NB4 (cell line): ENCODE results near the gene PPIL4.

Experiments
- DNase-seq: peaks from one replicate; pipeline ENCODE4 v3.0.0; 2010; ENCODE audit warnings: low read depth
- H3K4me3 ChIP-seq: one replicate; pipeline ENCODE4 v1.5.1; 2011; ENCODE audit warnings: mild to moderate bottlenecking, low read depth, low read length, moderate library complexity
- MAX ChIP-seq: IDR thresholded peaks from 2 replicates; pipeline ENCODE4 v1.6.1; 2011; ENCODE audit warnings: low read depth, low read length
- MYC ChIP-seq: IDR thresholded peaks from 2 replicates; pipeline ENCODE4 v1.6.1; 2011; ENCODE audit warnings: low read depth, low read length
- POLR2A ChIP-seq: IDR thresholded peaks from 2 replicates; pipeline ENCODE4 v1.6.1; 2011; ENCODE audit warnings: mild to moderate bottlenecking; ENCODE audit not compliant: insufficient read length; ENCODE audit errors: extremely low read depth
- TF ChIP-seq, protein P1 (sequence below): IDR thresholded peaks from one replicate; pipeline ENCODE4 v1.5.1; 2012; ENCODE audit warnings: low read depth, low read length

PPIL4 gene

GRCh38 chr6:149580880-149581279, 35.0 kb upstream of the PPIL4 start:
- no peak overlapping the region for H3K4me3 ChIP-seq
- no peak for DNase-seq
- no peak for TF ChIP-seq MYC

DNA sequence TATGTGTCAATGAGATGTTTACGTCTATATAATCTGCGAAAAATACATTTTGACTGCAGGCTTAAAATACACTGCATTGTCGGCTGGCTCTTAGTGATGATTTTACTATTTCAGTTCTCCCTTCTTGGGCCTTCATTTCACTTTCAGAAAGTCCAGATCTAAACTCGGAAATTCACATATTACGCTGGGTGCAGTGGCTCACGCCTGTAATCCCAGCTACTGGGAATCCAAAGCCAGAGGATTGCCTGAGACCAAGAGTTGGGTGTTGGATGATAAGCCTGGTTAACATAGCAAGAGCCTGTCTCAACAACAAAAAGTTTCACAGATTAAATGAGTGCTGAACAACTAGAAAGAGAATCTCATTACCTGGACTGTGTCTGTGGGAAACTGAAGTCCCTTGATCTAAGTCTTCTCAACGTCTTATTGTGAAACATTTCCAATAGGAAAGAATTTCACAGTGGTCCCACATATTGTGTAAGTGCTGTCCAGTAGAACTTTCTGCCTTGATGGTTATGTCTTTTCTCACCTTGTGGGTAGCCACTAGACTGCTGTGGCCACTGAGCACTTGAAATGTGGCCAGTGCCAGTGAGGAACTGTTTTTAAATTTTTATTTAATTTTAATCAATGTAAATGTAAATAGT, 22.2 kb upstream of the PPIL4 start:
- TF ChIP-seq MYC (no peak), POLR2A (no peak), MAX (no peak)
- TF ChIP-seq, protein P1, sequence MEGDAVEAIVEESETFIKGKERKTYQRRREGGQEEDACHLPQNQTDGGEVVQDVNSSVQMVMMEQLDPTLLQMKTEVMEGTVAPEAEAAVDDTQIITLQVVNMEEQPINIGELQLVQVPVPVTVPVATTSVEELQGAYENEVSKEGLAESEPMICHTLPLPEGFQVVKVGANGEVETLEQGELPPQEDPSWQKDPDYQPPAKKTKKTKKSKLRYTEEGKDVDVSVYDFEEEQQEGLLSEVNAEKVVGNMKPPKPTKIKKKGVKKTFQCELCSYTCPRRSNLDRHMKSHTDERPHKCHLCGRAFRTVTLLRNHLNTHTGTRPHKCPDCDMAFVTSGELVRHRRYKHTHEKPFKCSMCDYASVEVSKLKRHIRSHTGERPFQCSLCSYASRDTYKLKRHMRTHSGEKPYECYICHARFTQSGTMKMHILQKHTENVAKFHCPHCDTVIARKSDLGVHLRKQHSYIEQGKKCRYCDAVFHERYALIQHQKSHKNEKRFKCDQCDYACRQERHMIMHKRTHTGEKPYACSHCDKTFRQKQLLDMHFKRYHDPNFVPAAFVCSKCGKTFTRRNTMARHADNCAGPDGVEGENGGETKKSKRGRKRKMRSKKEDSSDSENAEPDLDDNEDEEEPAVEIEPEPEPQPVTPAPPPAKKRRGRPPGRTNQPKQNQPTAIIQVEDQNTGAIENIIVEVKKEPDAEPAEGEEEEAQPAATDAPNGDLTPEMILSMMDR, result no peak
- H3K4me3 ChIP-seq, result no peak overlapping the region

GRCh38 chr6:149567194-149567586, 21.3 kb upstream of the PPIL4 start:
- DNase-seq, result no peak
- TF ChIP-seq MAX (no peak), MYC (no peak), POLR2A (no peak)
- TF ChIP-seq, protein P1, result no peak
- H3K4me3 ChIP-seq, result peak overlapping the region; percentile 85

More for the DNA sequence above, 22.2 kb upstream of the PPIL4 start:
- no peak for DNase-seq

DNA sequence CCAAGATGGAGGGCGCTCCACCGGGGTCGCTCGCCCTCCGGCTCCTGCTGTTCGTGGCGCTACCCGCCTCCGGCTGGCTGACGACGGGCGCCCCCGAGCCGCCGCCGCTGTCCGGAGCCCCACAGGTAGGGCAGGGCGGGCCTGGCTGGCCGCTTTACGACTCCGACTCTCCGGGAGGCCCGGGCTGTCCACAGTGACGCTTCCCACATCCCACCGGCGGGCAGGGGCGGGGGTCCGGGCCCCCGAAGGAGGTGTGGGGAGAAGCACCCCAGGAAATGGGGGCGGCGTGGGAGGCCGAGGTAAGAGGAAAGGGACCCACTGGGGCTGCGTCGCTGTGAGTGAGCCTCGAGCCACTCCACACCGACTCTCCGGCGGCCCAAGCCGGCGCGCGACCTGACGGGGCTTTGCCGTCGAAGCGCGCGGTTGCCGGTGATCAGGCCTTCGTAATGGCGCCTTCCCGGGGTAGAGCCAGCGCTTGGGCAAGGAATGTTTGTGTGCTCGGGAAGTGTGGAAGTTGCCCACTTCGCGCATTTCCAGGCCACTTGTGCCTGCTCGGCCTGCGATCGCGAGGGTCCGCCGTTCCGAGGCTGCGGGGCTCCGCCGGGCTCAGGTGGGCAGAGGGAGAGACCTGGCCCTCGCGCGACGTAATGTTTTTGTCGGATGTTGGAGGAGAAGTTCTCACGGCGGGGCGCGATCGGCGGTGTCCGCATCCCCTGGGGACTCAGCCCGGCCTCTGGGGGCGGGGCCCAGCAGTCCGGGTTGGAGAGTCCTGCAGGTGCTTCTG, 20.8 kb upstream of the PPIL4 start:
- peak; percentile 31; the same call in 1 of the 2 replicates for TF ChIP-seq MAX
- TF ChIP-seq, protein P1, result no peak
- TF ChIP-seq POLR2A, result peak; percentile 43
- TF ChIP-seq MYC, result no peak; the same call in 1 of the 2 replicates
- H3K4me3 ChIP-seq, result peak overlapping the region; percentile 85
- peak; percentile 74 for DNase-seq

- DNase-seq, result peak; percentile 95
- TF ChIP-seq POLR2A (no peak), MAX (peak; percentile 56; the same call in 1 of the 2 replicates), MYC (peak; percentile 82)
- TF ChIP-seq, protein P1, result peak; percentile 87
- peak within 1 kb of the TSS; percentile 85 for H3K4me3 ChIP-seq
Measured at GRCh38 chr6:149565527-149566409, 19.9 kb upstream of the PPIL4 start, which contains the start of gene GINM1. GINM1 (plus strand) TSS chr6:149566375; CDS start chr6:149566415, 40 bp downstream.

DNA sequence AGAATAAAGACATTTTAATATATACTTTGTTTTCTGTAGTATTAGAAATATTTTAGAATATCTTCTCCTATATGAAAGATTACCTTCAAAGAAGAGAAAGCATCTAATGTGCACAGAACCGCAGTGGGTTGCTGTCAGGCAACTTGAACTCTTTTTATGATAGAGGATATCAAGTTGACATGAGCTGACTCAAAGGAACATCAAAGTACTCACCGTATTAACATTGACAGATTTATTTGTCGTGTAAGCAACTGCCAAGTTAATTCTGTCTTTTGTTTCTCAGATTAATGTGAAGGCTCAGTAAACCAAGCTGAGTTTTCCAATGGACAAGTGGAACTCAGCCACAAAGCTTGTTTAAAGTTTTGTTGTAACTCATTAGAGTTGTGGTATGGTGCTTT, 18.1 kb upstream of the PPIL4 start:
- H3K4me3 ChIP-seq, result no peak overlapping the region
- TF ChIP-seq MAX, result no peak
- TF ChIP-seq POLR2A, result no peak
- TF ChIP-seq, protein P1, result no peak
- TF ChIP-seq MYC, result no peak
- no peak for DNase-seq
